ENCODE results near the gene ZNF792. TPM values are rescaled to one million over a fixed set of nuclear protein-coding genes. Genes with fewer than 3 reads are reported as not detected.
A peak's percentile ranks its signal among the peaks of the same experiment; 100 is the strongest.
"Not testable (repeated sequence)": the region's sequence is repeated elsewhere in the genome, so short reads cannot be mapped to it uniquely, and the experiment has no call there.

The ZNF792 gene
- total and polyA plus RNA-seq, 4 donors = 2.9 to 10.4 (median 7.0) TPM

DNA sequence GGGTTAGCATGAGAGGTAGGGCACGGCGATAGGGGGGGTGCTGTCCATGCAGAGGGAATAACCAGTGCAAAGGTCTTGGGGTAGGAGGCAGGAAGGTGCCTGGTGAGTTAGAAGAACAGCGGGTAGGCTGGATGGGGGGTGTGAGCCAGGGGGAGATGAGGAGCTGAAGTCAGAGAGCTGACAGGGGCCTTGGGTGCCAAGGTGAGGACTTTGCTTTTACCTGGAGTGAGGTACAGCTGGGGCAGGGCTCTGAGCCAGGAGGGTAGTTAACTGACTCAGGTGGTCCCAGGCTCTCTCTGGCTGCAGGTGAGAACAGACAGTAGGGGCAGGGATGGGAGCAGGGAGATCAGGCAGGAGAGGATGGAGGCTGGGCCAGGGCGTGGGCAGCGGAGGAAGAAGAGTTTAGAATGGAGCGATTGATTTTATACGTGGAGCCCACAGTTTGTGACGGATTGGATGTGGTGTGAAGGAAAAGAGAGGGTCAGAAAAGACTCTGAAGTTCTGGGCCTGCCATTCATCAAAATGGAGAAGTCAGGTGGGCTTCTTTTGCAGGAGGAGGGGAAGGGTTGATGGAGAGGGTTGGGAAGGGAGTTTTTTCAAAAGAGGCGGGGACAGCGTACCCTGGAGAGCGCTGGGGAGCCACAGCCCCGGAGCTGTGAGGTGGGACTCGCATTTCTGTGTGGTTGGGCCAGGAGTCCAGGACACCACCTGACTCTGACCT is 34.9 kb upstream of the ZNF792 start:
- 45% methylated on average over 13 of the region's 13 CpGs for WGBS (ENCODE audit: insufficient coverage)
- H3K4me3 ChIP-seq (ENCODE audit: low read depth, low read length) = peak overlapping the region; percentile 78
- peak overlapping the region; percentile 99 for H3K27ac ChIP-seq (ENCODE audit: low read depth, low read length)
- DNase-seq (ENCODE audit: low read depth in 4 of 6, low spot score in 6 of 6) = no peak
- H3K9me3 ChIP-seq (ENCODE audit: control insufficient read depth, insufficient read depth, low read length) = no peaks in the 10 kb centered on the region
- peaks cover 44% of the 10 kb centered on the region for H3K4me1 ChIP-seq (ENCODE audit: control insufficient read depth, insufficient read depth, low read length)
- H3K27me3 ChIP-seq (ENCODE audit: control insufficient read depth, insufficient read depth, low read length) = no peaks in the 10 kb centered on the region
- peaks cover 19% of the 10 kb centered on the region for H3K36me3 ChIP-seq (ENCODE audit: control insufficient read depth, insufficient read depth, low read length)

DNA sequence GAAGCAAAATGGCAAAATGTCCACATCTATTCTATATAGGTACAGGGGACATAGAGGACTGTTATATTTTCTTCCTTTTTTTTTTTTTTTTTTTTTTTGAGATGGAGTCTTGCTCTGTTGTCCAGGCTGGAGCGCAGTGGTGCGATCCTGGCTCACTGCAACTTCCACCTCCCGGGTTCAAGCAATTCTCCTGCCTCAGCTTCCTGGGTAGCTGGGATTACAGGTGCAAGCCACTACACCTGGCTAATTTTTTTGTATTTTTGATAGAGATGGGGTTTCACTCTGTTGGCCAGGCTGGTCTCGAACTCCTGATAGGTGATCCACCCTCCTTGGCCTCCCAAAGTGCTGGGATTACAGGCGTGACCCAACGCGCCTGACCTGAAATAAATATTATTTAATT is 34.2 kb upstream of the ZNF792 start:
- H3K9me3 ChIP-seq (ENCODE audit: control insufficient read depth, insufficient read depth, low read length); H3K4me3 ChIP-seq (ENCODE audit: low read depth, low read length); H3K27me3 ChIP-seq (ENCODE audit: control insufficient read depth, insufficient read depth, low read length); DNase-seq (ENCODE audit: low read depth in 4 of 6, low spot score in 6 of 6): not testable (repeated sequence)
- H3K36me3 ChIP-seq (ENCODE audit: control insufficient read depth, insufficient read depth, low read length) = peaks cover 14% of the 10 kb centered on the region
- WGBS (ENCODE audit: insufficient coverage) = no CpG with 5 or more reads among the region's 7 CpGs
- H3K27ac ChIP-seq (ENCODE audit: low read depth, low read length) = peak overlapping the region; percentile 25
- peaks cover 39% of the 10 kb centered on the region for H3K4me1 ChIP-seq (ENCODE audit: control insufficient read depth, insufficient read depth, low read length)

DNA sequence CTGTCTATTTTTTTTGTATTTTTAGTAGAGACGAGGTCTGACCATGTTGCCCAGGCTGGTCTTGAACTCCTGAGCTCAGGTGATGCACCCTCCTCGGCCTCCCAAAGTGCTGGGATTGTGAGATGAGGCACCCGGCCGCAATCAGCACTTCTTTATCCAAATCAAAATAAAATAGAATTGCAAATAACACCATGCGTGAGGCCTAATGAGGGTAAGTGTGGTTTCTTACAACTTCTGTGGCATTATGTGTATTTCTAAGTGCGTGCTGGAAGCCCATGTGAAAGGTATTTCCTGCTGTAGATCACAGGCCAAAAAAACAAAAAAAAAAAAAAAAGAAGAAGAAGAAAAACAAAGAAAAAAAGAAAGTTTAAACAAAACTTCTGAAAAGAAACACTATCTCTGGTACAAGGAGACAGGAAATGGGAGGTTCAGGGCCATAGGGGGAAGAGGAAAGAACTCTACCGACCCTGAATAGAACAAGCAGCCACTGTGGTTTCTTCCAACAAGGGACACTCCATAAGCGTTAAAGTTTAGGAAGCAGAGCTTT is 33.1 kb upstream of the ZNF792 start:
- no peaks in the 10 kb centered on the region for H3K27me3 ChIP-seq (ENCODE audit: control insufficient read depth, insufficient read depth, low read length)
- 55% methylated on average over 3 of the region's 8 CpGs for WGBS (ENCODE audit: insufficient coverage)
- H3K4me3 ChIP-seq (ENCODE audit: low read depth, low read length) = no peak overlapping the region
- H3K4me1 ChIP-seq (ENCODE audit: control insufficient read depth, insufficient read depth, low read length) = peaks cover 34% of the 10 kb centered on the region
- no peaks in the 10 kb centered on the region for H3K9me3 ChIP-seq (ENCODE audit: control insufficient read depth, insufficient read depth, low read length)
- no peak for DNase-seq (ENCODE audit: low read depth in 4 of 6, low spot score in 6 of 6)
- H3K27ac ChIP-seq (ENCODE audit: low read depth, low read length) = peak overlapping the region; percentile 42
- H3K36me3 ChIP-seq (ENCODE audit: control insufficient read depth, insufficient read depth, low read length) = peaks cover 3% of the 10 kb centered on the region

DNA sequence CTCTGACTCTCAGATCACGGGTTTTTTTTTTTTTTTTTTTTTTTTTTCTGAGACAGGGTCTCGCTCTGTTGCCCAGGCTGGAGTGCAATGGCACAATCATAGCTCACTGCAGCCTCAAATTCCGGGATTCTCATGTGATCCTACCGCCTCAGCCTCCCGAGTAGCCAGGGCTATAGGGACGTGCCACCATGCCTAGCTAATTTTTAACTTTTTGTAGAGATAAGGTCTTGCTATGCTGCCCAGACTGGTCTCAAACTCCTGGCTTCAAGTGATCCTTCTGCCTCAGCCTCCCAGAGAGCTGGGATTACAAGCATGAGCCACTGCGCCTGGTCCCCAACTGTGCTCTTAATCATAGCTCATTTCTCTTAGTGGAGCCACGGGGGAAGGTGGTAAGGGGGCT is 31.5 kb upstream of the ZNF792 start:
- H3K27me3 ChIP-seq (ENCODE audit: control insufficient read depth, insufficient read depth, low read length) = no peaks in the 10 kb centered on the region
- WGBS (ENCODE audit: insufficient coverage) = 94% methylated on average over 4 of the region's 8 CpGs

DNA sequence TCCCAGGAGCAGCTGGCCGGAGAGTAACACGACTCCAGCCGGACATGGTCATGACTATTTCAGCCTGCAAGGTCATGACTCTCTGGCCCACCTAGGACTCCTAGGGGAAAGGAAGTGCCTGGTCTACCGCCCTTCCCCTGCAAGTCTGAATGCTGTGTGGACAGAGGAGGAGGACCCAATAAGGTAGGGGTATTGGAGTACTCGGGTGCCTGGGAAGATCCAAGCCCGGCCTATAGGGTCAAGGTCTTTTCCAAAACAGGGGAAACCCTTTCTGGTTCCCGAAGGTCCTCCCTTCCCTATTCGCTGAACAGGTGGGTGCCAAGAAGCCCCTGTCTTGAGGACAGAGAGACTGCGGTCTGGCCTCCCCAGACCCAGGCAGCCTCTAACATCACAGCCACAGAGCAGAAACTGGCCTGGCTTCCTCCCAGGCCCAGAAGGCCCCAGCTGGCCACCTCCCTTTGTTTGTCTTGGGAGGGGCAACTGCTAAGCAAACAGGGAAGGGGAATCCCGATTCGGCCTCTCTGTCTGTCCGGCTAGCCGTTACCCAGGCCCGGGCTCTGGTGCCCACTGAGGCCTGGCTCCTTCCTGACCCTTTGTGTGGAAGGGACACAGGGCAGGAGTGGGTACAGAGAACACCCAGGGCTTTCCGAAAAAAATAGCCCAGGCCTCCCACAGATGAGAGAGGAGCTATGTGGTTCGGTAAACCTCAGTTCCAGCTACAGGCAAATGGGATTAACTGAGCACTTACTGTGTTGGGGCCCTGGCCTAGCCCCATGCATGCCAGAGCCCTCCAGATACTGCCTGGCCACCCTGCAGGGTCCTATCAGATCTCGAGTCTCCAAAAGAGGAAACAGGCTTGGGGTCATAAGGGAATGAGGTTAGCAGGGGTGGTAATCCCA is 30.9 kb upstream of the ZNF792 start:
- Histone ChIP-seq H3K4me3 (ENCODE audit: low read depth, low read length) (no peak overlapping the region), H3K4me1 (ENCODE audit: control insufficient read depth, insufficient read depth, low read length) (peaks cover 29% of the 10 kb centered on the region), H3K9me3 (ENCODE audit: control insufficient read depth, insufficient read depth, low read length) (no peaks in the 10 kb centered on the region), H3K27me3 (ENCODE audit: control insufficient read depth, insufficient read depth, low read length) (no peaks in the 10 kb centered on the region), H3K36me3 (ENCODE audit: control insufficient read depth, insufficient read depth, low read length) (no peaks in the 10 kb centered on the region), H3K27ac (ENCODE audit: low read depth, low read length) (peak overlapping the region; percentile 50)
- DNase-seq (ENCODE audit: low read depth in 4 of 6, low spot score in 6 of 6) = no peak
- WGBS (ENCODE audit: insufficient coverage) = 89% methylated on average over 16 of the region's 17 CpGs

More for the DNA sequence above, 31.5 kb upstream of the ZNF792 start:
- no peak for DNase-seq (ENCODE audit: low read depth in 4 of 6, low spot score in 6 of 6)
- no peak overlapping the region for H3K27ac ChIP-seq (ENCODE audit: low read depth, low read length)
- H3K4me3 ChIP-seq (ENCODE audit: low read depth, low read length) = no peak overlapping the region
- no peaks in the 10 kb centered on the region for H3K36me3 ChIP-seq (ENCODE audit: control insufficient read depth, insufficient read depth, low read length)
- peaks cover 30% of the 10 kb centered on the region for H3K4me1 ChIP-seq (ENCODE audit: control insufficient read depth, insufficient read depth, low read length)
- no peaks in the 10 kb centered on the region for H3K9me3 ChIP-seq (ENCODE audit: control insufficient read depth, insufficient read depth, low read length)

DNA sequence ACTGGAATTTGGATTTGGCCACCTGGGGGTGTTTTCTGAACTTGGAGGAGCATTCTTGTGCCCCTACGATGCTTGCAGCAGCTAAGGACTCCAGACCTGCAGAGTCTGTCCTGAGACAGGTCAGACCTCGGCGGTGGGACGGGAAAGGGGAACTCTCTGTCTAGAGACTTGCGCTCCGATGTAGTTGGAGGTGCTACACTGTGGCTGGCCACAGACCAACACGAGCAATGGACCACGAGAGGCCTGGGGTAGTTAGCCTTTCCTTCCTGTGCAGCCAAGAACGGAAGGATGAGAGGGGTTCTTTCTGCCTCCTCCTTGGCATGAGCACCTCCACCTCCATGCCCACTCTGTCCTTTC is 30.2 kb upstream of the ZNF792 start:
- Histone ChIP-seq H3K27ac (ENCODE audit: low read depth, low read length) (peak overlapping the region; percentile 50), H3K9me3 (ENCODE audit: control insufficient read depth, insufficient read depth, low read length) (no peaks in the 10 kb centered on the region)
- 86% methylated on average over 9 of the region's 9 CpGs for WGBS (ENCODE audit: insufficient coverage)

DNA sequence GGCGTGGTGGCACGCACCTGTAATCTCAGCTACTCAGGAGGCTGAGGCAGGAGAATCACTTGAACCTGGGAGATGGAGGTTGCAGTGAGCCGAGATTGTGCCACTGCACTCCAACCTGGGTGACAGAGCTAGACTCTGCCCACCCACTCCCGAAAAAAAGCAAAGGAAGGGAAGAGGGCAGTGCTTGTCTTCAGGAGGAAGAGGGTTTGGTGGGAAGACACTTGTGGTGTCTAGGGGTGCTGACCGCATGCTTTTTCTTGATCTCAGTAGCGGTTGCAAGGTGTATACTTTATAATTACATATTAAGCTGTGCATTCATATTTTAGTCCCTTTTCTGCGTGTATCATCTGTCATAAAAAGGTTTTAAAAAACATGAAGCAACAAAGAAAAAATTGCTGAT is 28.6 kb upstream of the ZNF792 start:
- not testable (repeated sequence) for H3K4me3 ChIP-seq (ENCODE audit: low read depth, low read length); DNase-seq (ENCODE audit: low read depth in 4 of 6, low spot score in 6 of 6); H3K27ac ChIP-seq (ENCODE audit: low read depth, low read length); H3K9me3 ChIP-seq (ENCODE audit: control insufficient read depth, insufficient read depth, low read length); H3K27me3 ChIP-seq (ENCODE audit: control insufficient read depth, insufficient read depth, low read length); H3K36me3 ChIP-seq (ENCODE audit: control insufficient read depth, insufficient read depth, low read length)
- WGBS (ENCODE audit: insufficient coverage) = 100% methylated on average over 1 of the region's 7 CpGs
- peaks cover 12% of the 10 kb centered on the region for H3K4me1 ChIP-seq (ENCODE audit: control insufficient read depth, insufficient read depth, low read length)

More for the DNA sequence above, 30.2 kb upstream of the ZNF792 start:
- H3K4me1 ChIP-seq (ENCODE audit: control insufficient read depth, insufficient read depth, low read length) = peaks cover 23% of the 10 kb centered on the region
- H3K36me3 ChIP-seq (ENCODE audit: control insufficient read depth, insufficient read depth, low read length) = no peaks in the 10 kb centered on the region
- H3K27me3 ChIP-seq (ENCODE audit: control insufficient read depth, insufficient read depth, low read length) = no peaks in the 10 kb centered on the region
- no peak for DNase-seq (ENCODE audit: low read depth in 4 of 6, low spot score in 6 of 6)
- no peak overlapping the region for H3K4me3 ChIP-seq (ENCODE audit: low read depth, low read length)

DNA sequence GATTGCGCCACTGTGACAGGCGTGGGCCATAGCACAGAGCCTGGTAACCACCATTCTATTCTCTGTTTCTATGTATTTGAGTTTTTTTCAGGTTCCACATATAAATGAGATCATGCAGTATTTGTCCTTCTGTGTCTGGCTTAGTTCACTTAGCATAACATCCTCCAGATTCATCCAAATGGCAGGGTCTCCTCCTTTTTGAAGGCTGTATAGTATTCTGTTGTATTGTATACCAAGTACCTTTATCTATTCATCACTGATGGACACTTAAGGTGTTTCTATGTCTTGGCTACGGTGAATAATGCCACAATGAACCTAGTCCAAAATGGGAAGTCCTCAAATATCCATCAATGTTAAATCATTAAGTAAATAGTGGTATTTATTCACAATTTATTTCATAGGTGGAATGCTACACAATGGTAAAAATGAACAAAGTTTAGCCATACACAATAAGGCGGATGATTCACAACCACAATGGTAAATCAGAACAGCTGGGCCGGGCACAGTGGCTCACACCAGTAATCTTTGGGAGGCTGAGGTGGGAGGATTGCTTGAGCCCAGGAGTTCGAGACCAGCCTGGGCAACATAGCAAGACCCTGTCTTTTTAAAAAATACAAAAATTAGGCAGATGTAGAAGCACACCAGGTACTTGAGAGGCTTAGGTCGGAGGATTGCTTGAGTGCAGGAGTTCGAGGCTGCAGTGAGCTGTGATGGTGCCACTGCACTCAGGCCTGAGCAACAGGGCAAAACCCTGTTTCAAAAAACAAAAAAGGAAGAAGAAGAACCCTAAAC is 27.7 kb upstream of the ZNF792 start:
- WGBS (ENCODE audit: insufficient coverage) = 100% methylated on average over 2 of the region's 8 CpGs
- no peak overlapping the region for H3K4me3 ChIP-seq (ENCODE audit: low read depth, low read length)
- no peaks in the 10 kb centered on the region for H3K36me3 ChIP-seq (ENCODE audit: control insufficient read depth, insufficient read depth, low read length)
- no peak overlapping the region for H3K27ac ChIP-seq (ENCODE audit: low read depth, low read length)
- H3K27me3 ChIP-seq (ENCODE audit: control insufficient read depth, insufficient read depth, low read length) = no peaks in the 10 kb centered on the region
- no peak for DNase-seq (ENCODE audit: low read depth in 4 of 6, low spot score in 6 of 6)
- peaks cover 12% of the 10 kb centered on the region for H3K4me1 ChIP-seq (ENCODE audit: control insufficient read depth, insufficient read depth, low read length)
- H3K9me3 ChIP-seq (ENCODE audit: control insufficient read depth, insufficient read depth, low read length) = no peaks in the 10 kb centered on the region

DNA sequence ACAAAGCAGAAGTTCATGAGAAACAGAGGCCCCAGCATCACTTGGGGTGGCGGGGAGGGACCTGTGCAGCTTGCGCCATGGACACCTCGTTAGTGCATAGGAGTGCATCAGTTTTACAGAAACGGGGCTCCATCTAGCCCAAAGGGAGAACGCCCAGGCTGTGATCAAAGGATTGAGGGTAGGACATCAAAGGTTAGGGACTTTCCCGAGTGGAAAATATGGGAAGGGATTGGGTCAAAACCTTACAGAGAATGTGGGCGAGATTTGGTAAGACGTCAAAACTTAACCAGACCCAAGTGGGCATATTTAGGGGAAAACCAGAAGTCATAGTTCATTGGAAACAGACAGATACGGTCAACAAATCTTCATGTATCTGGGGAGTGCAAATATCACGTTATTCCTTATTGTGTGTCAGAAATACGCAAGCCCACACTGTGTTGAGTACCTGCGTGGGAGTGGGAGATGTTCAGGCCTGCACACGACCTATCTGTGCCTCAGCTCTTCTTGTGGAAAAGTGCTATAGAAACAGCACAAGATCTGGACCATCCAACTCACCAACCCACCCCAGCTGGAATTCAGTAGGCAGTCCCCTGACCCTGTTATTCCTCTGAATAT is 26.7 kb upstream of the ZNF792 start:
- 87% methylated on average over 12 of the region's 13 CpGs for WGBS (ENCODE audit: insufficient coverage)
- no peak overlapping the region for H3K4me3 ChIP-seq (ENCODE audit: low read depth, low read length)
- no peaks in the 10 kb centered on the region for H3K9me3 ChIP-seq (ENCODE audit: control insufficient read depth, insufficient read depth, low read length)
- H3K27ac ChIP-seq (ENCODE audit: low read depth, low read length) = no peak overlapping the region
- H3K36me3 ChIP-seq (ENCODE audit: control insufficient read depth, insufficient read depth, low read length) = no peaks in the 10 kb centered on the region
- no peak for DNase-seq (ENCODE audit: low read depth in 4 of 6, low spot score in 6 of 6)
- no peaks in the 10 kb centered on the region for H3K27me3 ChIP-seq (ENCODE audit: control insufficient read depth, insufficient read depth, low read length)
- H3K4me1 ChIP-seq (ENCODE audit: control insufficient read depth, insufficient read depth, low read length) = peaks cover 12% of the 10 kb centered on the region
